Ishikawa (cell line): ENCODE results near the gene MCM8.

Experiments
- CREB1 ChIP-seq: IDR thresholded peaks from 2 replicates; pipeline ENCODE4 v1.6.1; 2012; ENCODE audit warnings: low read depth
- EGR1 ChIP-seq: IDR thresholded peaks from 2 replicates; pipeline ENCODE4 v1.6.1; 2012
- EP300 ChIP-seq: IDR thresholded peaks from 2 replicates; pipeline ENCODE4 v1.6.1; 2012; ENCODE audit warnings: borderline replicate concordance
- MAX ChIP-seq: IDR thresholded peaks from 2 replicates; pipeline ENCODE4 v1.6.1; 2012
- NFIC ChIP-seq: IDR thresholded peaks from 2 replicates; pipeline ENCODE4 v1.6.1; 2012
- RAD21 ChIP-seq: IDR thresholded peaks from 2 replicates; pipeline ENCODE4 v1.6.1; 2012; ENCODE audit warnings: low read depth
- TAF1 ChIP-seq: IDR thresholded peaks from 2 replicates; pipeline ENCODE4 v1.6.1; 2012; ENCODE audit warnings: low read depth, mild to moderate bottlenecking
- TCF12 ChIP-seq: IDR thresholded peaks from 2 replicates; pipeline ENCODE4 v1.6.1; 2012; ENCODE audit warnings: low read depth
- TEAD4 ChIP-seq: IDR thresholded peaks from 2 replicates; pipeline ENCODE4 v1.6.1; 2012
- YY1 ChIP-seq: IDR thresholded peaks from 2 replicates; pipeline ENCODE4 v1.6.1; 2012; ENCODE audit warnings: low read depth
- ZBTB7A ChIP-seq: IDR thresholded peaks from 2 replicates; pipeline ENCODE4 v1.6.1; 2012; ENCODE audit warnings: low read depth
- TF ChIP-seq, protein P1 (sequence below): IDR thresholded peaks from 2 replicates; pipeline ENCODE4 v1.6.1; 2012; ENCODE audit warnings: low read depth, mild to moderate bottlenecking
- TF ChIP-seq, protein P2 (sequence below): IDR thresholded peaks from 2 replicates; pipeline ENCODE4 v1.6.1; 2012

GRCh38 chr20:5919626-5920544, 30.6 kb upstream of the MCM8 start:
- TF ChIP-seq, protein P1, sequence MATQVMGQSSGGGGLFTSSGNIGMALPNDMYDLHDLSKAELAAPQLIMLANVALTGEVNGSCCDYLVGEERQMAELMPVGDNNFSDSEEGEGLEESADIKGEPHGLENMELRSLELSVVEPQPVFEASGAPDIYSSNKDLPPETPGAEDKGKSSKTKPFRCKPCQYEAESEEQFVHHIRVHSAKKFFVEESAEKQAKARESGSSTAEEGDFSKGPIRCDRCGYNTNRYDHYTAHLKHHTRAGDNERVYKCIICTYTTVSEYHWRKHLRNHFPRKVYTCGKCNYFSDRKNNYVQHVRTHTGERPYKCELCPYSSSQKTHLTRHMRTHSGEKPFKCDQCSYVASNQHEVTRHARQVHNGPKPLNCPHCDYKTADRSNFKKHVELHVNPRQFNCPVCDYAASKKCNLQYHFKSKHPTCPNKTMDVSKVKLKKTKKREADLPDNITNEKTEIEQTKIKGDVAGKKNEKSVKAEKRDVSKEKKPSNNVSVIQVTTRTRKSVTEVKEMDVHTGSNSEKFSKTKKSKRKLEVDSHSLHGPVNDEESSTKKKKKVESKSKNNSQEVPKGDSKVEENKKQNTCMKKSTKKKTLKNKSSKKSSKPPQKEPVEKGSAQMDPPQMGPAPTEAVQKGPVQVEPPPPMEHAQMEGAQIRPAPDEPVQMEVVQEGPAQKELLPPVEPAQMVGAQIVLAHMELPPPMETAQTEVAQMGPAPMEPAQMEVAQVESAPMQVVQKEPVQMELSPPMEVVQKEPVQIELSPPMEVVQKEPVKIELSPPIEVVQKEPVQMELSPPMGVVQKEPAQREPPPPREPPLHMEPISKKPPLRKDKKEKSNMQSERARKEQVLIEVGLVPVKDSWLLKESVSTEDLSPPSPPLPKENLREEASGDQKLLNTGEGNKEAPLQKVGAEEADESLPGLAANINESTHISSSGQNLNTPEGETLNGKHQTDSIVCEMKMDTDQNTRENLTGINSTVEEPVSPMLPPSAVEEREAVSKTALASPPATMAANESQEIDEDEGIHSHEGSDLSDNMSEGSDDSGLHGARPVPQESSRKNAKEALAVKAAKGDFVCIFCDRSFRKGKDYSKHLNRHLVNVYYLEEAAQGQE: no peak
- TF ChIP-seq TAF1: no peak
- TF ChIP-seq TEAD4: no peak
- no peak for TF ChIP-seq EP300
- TF ChIP-seq TCF12: no peak
- TF ChIP-seq, protein P2, sequence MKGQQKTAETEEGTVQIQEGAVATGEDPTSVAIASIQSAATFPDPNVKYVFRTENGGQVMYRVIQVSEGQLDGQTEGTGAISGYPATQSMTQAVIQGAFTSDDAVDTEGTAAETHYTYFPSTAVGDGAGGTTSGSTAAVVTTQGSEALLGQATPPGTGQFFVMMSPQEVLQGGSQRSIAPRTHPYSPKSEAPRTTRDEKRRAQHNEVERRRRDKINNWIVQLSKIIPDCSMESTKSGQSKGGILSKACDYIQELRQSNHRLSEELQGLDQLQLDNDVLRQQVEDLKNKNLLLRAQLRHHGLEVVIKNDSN: no peak
- TF ChIP-seq MAX: no peak
- no peak for TF ChIP-seq YY1
- TF ChIP-seq ZBTB7A: no peak
- no peak for TF ChIP-seq RAD21
- no peak for TF ChIP-seq CREB1
- no peak for TF ChIP-seq EGR1
- TF ChIP-seq NFIC: no peak
